Spleen (tissue), 11 donors: Measurements from ENCODE around the gene CDK3. TPM values are rescaled to one million over a fixed set of nuclear protein-coding genes. Genes with fewer than 3 reads are reported as not detected.

Experiments
- DNase-seq: peaks from one replicate; pipeline ENCODE4 v3.0.0-alpha.2; 2020
- H3K27ac ChIP-seq, 8 donors: fragments of 200-600 bp; sonication (generic) in 7 of 8; 1 replicate in 4 of 8; 2 replicates in 4 of 8; pipeline versions ENCODE4 v1.5.0 to v1.8.0; 2016 to 2021; ENCODE audit warnings: inconsistent platforms in 4 of 8, mild to moderate bottlenecking in 4 of 8, moderate library complexity in 1 of 8
- H3K27me3 ChIP-seq, 7 donors: fragments of 200-600 bp; sonication (generic) in 6 of 7; replicated peaks in 1 of 7; 1 replicate in 4 of 7; 2 replicates in 3 of 7; pipeline versions ENCODE4 v1.5.0 to v1.8.0; 2016 to 2021; ENCODE audit warnings: inconsistent platforms in 3 of 7, mild to moderate bottlenecking in 1 of 7
- H3K36me3 ChIP-seq, 6 donors: fragments of 200-600 bp; sonication (generic) in 5 of 6; 1 replicate in 4 of 6; 2 replicates in 2 of 6; pipeline versions ENCODE4 v1.5.0 to v1.8.0; 2016 to 2021; ENCODE audit warnings: inconsistent platforms in 2 of 6
- H3K4me1 ChIP-seq, 6 donors: fragments of 200-600 bp; sonication (generic) in 5 of 6; 1 replicate in 3 of 6; 2 replicates in 3 of 6; pipeline versions ENCODE4 v1.5.0 to v1.8.0; 2016 to 2021; ENCODE audit warnings: inconsistent platforms in 3 of 6
- H3K4me3 ChIP-seq, 8 donors: fragments of 200-600 bp; sonication (generic) in 7 of 8; 1 replicate in 4 of 8; 2 replicates in 4 of 8; pipeline versions ENCODE4 v1.5.0 to v1.8.0; 2016 to 2021; ENCODE audit warnings: inconsistent platforms in 4 of 8, mild to moderate bottlenecking in 4 of 8, moderate library complexity in 2 of 8
- H3K9me3 ChIP-seq, 8 donors: fragments of 200-600 bp; sonication (generic) in 7 of 8; 1 replicate in 4 of 8; 2 replicates in 4 of 8; pipeline versions ENCODE4 v1.5.0 to v1.8.0; 2016 to 2021; ENCODE audit warnings: inconsistent platforms in 4 of 8
- POLR2A ChIP-seq, 3 donors: fragments of 450-650 bp; IDR thresholded peaks; one replicate each; pipeline ENCODE4 v1.5.1; 2017; ENCODE audit warnings: antibody characterized with exemption in 3 of 3, mild to moderate bottlenecking in 1 of 3
- POLR2AphosphoS5 ChIP-seq, 3 donors: sonication (generic); formaldehyde crosslinking; IDR thresholded peaks; one replicate each; pipeline ENCODE4 v1.5.1; 2017; ENCODE audit warnings: antibody characterized with exemption in 3 of 3
- WGBS, 5 donors: extraction: QIAGEN DNeasy Blood & Tissue Kit in 3 of 5; methylation state at CpG; one replicate each; pipeline versions ENCODE4 v1.1.5 to v1.1.7; 2013 to 2018; 5-methylcytosine and 5-hydroxymethylcytosine counted together
- intact Hi-C: fragments of 100-400 bp; cut with DNase I; formaldehyde crosslinking; loops from one replicate; pipeline ENCODE4 v1.15.0; 2023; ENCODE audit warnings: low total_unique reads
- polyA plus RNA-seq, 3 donors: library from polyadenylated mRNA; stranded (reverse); fragments of 200-250 nt; gene quantifications; one replicate each; pipeline ENCODE4 v1.2.1, GENCODE V29; 2013
- total RNA-seq, 7 donors: library from RNA; depleted of rRNA in 3 of 7; stranded (reverse); fragments of >200 nt in 3 of 7; fragmentation: NEBNext Ultra II Directional in 4 of 7; extraction: Animal tissue kit (Norgen Biotek cat#: 25700) in 4 of 7; gene quantifications; one replicate each; pipeline versions ENCODE4 v1.1.0 to v1.2.1, GENCODE V29; 2016 to 2021
- TF ChIP-seq, protein P1 (sequence below), 11 experiments: fragments of 200-600 bp in 7 of 11; fragments of 450-650 bp in 4 of 11; sonication (generic) in 4 of 11; IDR thresholded peaks in 8 of 11; conservative IDR thresholded peaks in 3 of 11; 1 replicate in 7 of 11; 2 replicates in 4 of 11; pipeline versions ENCODE4 v1.4.0 to v1.8.0; 2016 to 2021; ENCODE audit warnings: antibody characterized with exemption in 11 of 11, inconsistent platforms in 4 of 11, mild to moderate bottlenecking in 1 of 11
- donor health status: healthy with polysubstance abuse.
- donor health status: DM: no; HTN: no; CAD: no; lungs with moderate emphysema.
- donor health status: DM: no; HTN: no; CAD: no.
- donor health status: Bipolar disorder and iron deficiency.
- donor health status: healthy.
- donor health status: DM: no; HTN: no; CAD: no.
- donor health status: DM: yes; HTN: yes; CAD: no.

CDK3 gene
- total and polyA plus RNA-seq, 10 donors: 6.7 to 39.8 (median 9.1) TPM

DNA sequence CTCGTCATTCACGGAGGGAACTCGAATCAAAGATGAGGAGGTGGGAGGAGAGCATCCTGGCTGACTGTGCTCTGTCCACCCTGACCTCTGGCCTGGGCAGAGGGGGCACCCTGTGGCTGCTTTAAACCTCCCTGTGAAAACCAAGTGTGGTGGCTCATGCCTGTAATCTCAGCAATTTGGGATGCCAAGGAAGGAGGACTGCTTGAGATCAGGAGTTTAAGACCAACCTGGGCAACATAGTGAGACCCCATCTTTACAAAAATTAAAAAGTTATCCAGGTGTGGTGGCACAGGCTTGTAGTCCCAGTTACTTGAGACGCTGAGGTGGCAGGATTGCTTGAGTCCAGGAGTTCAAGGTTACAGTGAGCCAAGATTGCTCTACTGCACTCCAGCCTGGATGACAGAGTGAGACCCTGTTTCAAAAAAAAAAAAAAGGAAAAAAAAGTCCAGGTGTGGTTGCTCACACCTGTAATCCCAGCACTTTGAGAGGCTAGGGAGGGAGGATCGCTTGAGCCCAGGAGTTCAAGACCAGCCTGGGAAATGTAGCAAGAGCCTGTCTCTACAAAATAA, 5.8 kb upstream of the CDK3 start:
- 94 to 97% (median 96%) methylated on average over 5 of the region's 5 CpGs for WGBS, 5 donors
- H3K27me3 ChIP-seq: no peaks in the 10 kb centered on the region
- H3K4me1 ChIP-seq: peaks cover 12 to 45% (median 26%) of the 10 kb centered on the region in 6 donors
- no peak for DNase-seq
- H3K9me3 ChIP-seq: no peaks in the 10 kb centered on the region
- H3K27ac ChIP-seq: no peak overlapping the region
- TF ChIP-seq POLR2AphosphoS5 (IDR thresholded peaks at IDR 0.05): no peak
- TF ChIP-seq, protein P1, sequence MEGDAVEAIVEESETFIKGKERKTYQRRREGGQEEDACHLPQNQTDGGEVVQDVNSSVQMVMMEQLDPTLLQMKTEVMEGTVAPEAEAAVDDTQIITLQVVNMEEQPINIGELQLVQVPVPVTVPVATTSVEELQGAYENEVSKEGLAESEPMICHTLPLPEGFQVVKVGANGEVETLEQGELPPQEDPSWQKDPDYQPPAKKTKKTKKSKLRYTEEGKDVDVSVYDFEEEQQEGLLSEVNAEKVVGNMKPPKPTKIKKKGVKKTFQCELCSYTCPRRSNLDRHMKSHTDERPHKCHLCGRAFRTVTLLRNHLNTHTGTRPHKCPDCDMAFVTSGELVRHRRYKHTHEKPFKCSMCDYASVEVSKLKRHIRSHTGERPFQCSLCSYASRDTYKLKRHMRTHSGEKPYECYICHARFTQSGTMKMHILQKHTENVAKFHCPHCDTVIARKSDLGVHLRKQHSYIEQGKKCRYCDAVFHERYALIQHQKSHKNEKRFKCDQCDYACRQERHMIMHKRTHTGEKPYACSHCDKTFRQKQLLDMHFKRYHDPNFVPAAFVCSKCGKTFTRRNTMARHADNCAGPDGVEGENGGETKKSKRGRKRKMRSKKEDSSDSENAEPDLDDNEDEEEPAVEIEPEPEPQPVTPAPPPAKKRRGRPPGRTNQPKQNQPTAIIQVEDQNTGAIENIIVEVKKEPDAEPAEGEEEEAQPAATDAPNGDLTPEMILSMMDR (IDR thresholded peaks at IDR 0.05 in 8 of 11, conservative IDR thresholded peaks at IDR 0.05 in 3 of 11): no peak
- no peak for TF ChIP-seq POLR2A (IDR thresholded peaks at IDR 0.05)
- H3K36me3 ChIP-seq: peaks cover 0 to 61% (median 13%) of the 10 kb centered on the region in 6 donors
- no peak overlapping the region for H3K4me3 ChIP-seq
- intact Hi-C loops: no loop called here

- peaks cover 12 to 51% (median 28%) of the 10 kb centered on the region in 6 donors for H3K4me1 ChIP-seq
These were observed 5.2 kb upstream of the CDK3 start for GRCh38 chr17:75995385-75995925.

GRCh38 chr17:75996665-75997590, 3.7 kb upstream of the CDK3 start:
- WGBS, 5 donors: 10 to 14% (median 11%) methylated on average over 18 of the region's 18 CpGs

More at GRCh38 chr17:75995385-75995925, 5.2 kb upstream of the CDK3 start:
- WGBS, 5 donors: 96 to 98% (median 98%) methylated on average over 7 of the region's 7 CpGs
- TF ChIP-seq POLR2AphosphoS5 (IDR thresholded peaks at IDR 0.05) (no peak), POLR2A (IDR thresholded peaks at IDR 0.05) (no peak)
- TF ChIP-seq, protein P1 (IDR thresholded peaks at IDR 0.05 in 8 of 11, conservative IDR thresholded peaks at IDR 0.05 in 3 of 11): no peak
- H3K36me3 ChIP-seq: peaks cover 0 to 61% (median 15%) of the 10 kb centered on the region in 6 donors
- no peaks in the 10 kb centered on the region for H3K9me3 ChIP-seq
- intact Hi-C loops: no loop called here
- peak; percentile 41 for DNase-seq
- H3K27me3 ChIP-seq: no peaks in the 10 kb centered on the region
- H3K4me3 ChIP-seq: no peak overlapping the region
- no peak overlapping the region for H3K27ac ChIP-seq

More at GRCh38 chr17:75996665-75997590, 3.7 kb upstream of the CDK3 start:
- TF ChIP-seq POLR2AphosphoS5 (IDR thresholded peaks at IDR 0.05): peak in 1 of 3 donors; percentile 42
- TF ChIP-seq, protein P1 (IDR thresholded peaks at IDR 0.05 in 8 of 11, conservative IDR thresholded peaks at IDR 0.05 in 3 of 11): no peak
- peaks cover 12 to 45% (median 26%) of the 10 kb centered on the region in 6 donors for H3K4me1 ChIP-seq
- peak overlapping the region; percentile 13 to 73 (median 60) for H3K27ac ChIP-seq
- DNase-seq: peak; percentile 79
- no peaks in the 10 kb centered on the region for H3K27me3 ChIP-seq
- H3K4me3 ChIP-seq: peak overlapping the region in 1 of 8 donors; percentile 30
- H3K36me3 ChIP-seq: peaks cover 0 to 59% (median 10%) of the 10 kb centered on the region in 6 donors
- no peaks in the 10 kb centered on the region for H3K9me3 ChIP-seq
- intact Hi-C loops: no loop called here
